ENCODE measurements around the gene TMEFF1. TPM values are rescaled to one million over a fixed set of nuclear protein-coding genes. Genes with fewer than 3 reads are reported as not detected.

TMEFF1 gene
- 0.23 to 1.5 TPM (median 1.0 TPM) in 5 replicates for total RNA-seq (2022; extraction: Qiagen RNA extraction; ENCODE audit: low read depth)

GRCh38 chr9:100472788-100473275 lies at the start of gene TMEFF1:
TMEFF1 (plus strand) TSS chr9:100473149; CDS start chr9:100473545, 396 bp downstream.

GRCh38 chr9:100426530-100427365 lies 46.2 kb upstream of the TMEFF1 start, which contains the start of gene MSANTD3:
MSANTD3 (plus strand) TSS chr9:100427143; CDS start chr9:100441939, 14,796 bp downstream.

GRCh38 chr9:100577776-100578448 lies 105.0 kb downstream of the TMEFF1 start, which contains the start of gene CAVIN4:
CAVIN4 (plus strand) TSS chr9:100578079; CDS start chr9:100578144, 65 bp downstream.

Other genes starting within 250 kb of the TMEFF1 start
- 28.0 to 32.2 TPM (median 30.3 TPM) in 5 replicates for gene TEX10, start 120.2 kb upstream of the TMEFF1 start, total RNA-seq (2022; extraction: Qiagen RNA extraction; ENCODE audit: low read depth)
- 70.7 to 80.6 TPM (median 73.3 TPM) in 5 replicates for gene MSANTD3, start 46.0 kb upstream of the TMEFF1 start, total RNA-seq (2022; extraction: Qiagen RNA extraction; ENCODE audit: low read depth)
- 0.39 to 0.91 TPM (median 0.50 TPM) in 5 replicates for gene CAVIN4, start 104.9 kb downstream of the TMEFF1 start, total RNA-seq (2022; extraction: Qiagen RNA extraction; ENCODE audit: low read depth)

Data from A549 treated with CpdA at 1 μM for 4 hours (cell line).